NCI-H774 (cell line): ENCODE results near the gene DYNLT4.
"Not testable (repeated sequence)": the region's sequence is repeated elsewhere in the genome, so short reads cannot be mapped to it uniquely, and the experiment has no call there.

ENCODE experiments used
- DNase-seq: peaks from one replicate; lab custom pipeline; 2025; lab: John Stamatoyannopoulos, UW

The DYNLT4 gene, protein sequence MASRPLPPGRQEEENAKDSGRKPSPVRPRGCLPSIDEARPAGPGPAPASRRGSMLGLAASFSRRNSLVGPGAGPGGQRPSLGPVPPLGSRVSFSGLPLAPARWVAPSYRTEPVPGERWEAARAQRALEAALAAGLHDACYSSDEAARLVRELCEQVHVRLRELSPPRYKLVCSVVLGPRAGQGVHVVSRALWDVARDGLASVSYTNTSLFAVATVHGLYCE

DNA sequence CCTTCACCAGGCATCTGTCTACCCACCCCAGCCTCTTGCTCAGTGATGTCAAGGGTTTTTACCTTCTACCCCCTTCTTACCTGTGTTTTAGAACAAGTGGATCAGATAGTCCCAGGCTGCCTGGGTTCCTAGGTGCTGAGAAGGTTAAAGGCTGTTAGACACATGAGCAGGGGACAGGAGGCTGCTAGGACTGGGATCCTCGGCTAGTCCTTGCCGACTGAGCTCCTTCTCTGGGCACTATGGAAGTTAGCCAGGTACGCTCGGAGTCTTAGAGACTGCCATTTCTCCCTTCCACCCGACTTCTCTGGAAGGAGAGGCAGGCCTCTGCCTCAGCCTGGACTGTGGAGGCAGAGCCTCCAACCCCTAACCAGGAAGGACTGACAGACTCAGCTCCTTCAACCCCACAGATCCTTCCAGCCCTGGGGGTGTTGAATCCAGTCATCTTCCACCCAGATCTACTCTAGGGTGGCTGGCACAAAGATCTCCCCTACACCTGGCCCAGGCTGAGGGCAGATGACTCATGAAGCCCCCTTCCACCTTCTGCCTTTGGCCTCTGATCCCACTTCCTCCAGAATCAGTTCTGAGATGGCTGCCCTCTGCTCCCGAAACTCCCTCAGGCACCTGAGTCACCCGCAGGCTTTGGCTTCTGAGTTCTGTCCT lies at the start of gene DYNLT4:
DYNLT4 (minus strand) TSS at position 648 of the 660 bp plus-strand sequence. CDS start 683 bp downstream, outside the sequence.
- DNase-seq = no peak

- no peak for DNase-seq
These were observed 48.6 kb upstream of the DYNLT4 start for GRCh38 chr1:44855742-44856141.

GRCh38 chr1:44854970-44855369 lies 47.8 kb upstream of the DYNLT4 start:
- DNase-seq = no peak

GRCh38 chr1:44853201-44853600 lies 46.0 kb upstream of the DYNLT4 start:
- no peak for DNase-seq

- DNase-seq = no peak
These were observed 44.2 kb upstream of the DYNLT4 start for GRCh38 chr1:44851308-44851707.

DNA sequence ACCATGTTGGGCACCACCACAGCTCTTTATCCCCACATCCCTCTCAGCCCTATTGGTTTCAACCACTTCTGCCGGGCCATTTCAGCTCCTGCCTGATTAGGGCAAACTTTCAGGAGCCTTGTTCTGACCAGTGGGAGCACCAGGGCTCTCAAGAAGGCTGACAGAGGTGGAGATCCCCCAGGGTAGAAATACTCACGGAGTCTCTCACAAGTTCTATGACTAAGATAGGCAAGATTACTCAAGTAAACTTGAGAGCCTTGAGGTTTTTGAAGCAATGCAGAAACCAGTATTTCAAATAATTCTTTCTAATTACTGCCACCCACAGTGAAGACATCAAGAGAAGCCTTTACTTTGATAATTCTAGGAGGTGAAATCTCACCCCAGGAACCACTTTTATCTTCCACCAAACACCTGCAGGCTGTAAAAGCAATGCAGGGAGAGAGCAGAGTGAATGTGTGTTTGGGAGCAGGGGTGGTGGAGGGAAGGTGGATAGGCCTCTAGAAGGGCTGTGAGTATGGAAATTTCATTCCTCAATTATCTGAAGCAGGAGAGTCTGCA lies 42.5 kb upstream of the DYNLT4 start:
- DNase-seq = no peak

DNA sequence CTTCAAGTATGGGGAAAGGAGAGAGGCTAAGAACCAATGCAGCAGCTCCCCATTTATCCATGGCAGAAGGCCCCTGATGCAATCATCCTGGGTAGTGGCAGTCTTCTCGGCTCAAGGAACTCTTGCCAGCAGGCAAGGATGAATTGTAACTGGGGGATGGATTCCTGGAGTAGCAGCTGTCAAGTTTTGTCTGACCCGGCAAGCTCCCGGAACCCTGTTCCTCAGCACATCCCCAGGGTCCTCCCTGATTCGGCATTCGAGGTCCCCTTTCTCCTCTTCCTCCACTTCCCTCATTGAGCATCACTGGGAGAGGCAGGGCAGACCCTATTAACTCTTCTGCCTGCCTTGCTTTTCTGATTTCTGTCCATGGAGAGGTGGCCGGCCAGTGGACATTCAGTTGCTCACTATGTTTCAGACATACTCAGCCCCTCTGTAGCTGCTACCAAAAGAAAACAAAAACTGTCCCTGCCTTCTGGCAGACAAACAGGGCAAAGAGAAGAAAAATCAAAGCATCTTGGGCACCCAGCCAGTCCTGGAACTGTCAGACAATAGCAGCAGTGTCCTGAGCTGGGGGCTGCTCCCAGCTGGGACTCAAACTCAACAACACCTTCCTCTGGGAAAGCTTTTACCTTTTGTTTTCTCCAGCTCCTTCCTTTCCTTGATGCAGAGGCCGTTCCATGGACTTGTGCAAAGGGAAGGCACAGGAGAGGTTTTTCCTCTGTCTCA lies 41.5 kb upstream of the DYNLT4 start:
- no peak for DNase-seq

DNA sequence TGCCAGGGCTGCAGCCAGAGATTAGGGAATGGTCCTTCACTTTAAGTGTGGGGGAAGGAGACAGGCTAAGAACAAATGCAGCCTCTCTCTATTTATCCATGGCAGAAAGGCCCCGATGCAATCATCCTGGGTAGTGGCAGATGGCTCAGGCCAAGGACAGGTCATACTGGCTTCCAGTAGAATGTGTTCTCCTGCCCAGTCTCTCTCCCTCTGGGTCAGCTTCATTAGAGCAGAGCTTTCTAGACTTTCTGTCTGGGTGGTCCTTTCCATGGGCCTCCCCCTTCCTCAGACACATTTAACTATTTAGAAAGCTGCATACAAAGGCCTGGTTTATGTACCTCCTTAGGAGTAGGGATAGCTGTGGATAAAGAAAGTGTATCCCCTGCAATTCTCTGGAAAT lies 40.7 kb upstream of the DYNLT4 start:
- DNase-seq = no peak

- no peak for DNase-seq
These were observed 39.8 kb upstream of the DYNLT4 start for GRCh38 chr1:44846985-44847384.

DNA sequence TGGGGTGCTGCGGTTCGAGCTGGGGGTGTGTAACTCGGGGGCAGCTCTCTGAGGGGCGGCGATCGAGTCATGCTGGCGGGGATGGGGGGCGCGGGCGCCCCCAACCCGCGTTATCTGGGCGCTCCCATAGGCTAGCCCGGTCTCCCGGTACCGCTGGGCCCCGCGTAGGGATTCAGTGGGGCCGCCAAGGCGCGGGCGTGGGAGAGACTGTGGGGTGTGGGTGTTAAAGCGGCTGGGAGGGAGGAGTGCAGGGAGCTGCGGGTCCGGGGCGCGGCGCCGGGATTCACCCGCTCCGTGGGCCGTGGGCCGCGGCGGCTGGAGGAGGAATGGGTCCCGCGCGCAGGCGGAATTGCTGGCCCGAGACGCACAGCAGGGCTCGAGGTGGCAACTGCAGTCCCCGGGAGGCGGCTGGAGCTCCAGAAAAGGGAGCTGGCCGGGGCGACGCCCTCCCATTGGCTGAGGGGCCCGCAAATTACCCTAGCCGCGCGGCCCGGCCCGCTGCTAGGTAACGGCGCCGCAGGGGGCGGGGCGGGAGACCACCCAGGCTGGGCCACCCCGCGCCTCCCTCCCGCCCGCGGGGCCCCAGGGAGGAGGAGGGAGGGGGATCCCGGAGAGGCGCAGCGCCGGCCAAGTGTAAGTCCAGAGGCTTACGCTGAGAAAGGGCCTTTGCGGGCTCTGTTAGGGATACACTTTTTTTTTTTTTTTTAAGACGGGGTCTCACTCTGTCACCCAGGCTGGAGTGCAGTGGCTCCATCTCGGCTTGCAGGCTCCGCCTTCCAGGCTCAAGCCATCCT lies 35.9 kb upstream of the DYNLT4 start, which contains the start of gene PTCH2:
PTCH2 (minus strand) TSS at position 392 of the 794 bp plus-strand sequence; CDS start at position 71, 321 bp downstream.
- peak; percentile 79 for DNase-seq

DNA sequence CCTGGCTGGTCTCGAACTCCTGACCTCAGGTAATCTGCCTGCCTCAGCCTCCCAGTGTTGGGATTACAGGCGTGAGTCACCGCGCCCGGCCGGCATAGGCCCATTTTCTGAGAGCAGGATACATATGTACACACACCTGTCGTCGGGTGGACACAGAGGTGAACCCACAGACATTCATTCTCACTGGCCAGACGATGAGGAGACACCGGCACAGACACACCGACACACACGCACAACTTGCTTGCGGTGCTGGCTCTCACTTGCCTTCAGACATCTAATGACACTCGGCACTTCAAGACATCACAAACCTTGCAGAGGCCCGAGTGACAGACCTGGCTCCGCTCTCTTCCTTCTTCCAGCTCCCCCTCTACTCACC lies 35.3 kb upstream of the DYNLT4 start:
- DNase-seq = peak; percentile 39

DNA sequence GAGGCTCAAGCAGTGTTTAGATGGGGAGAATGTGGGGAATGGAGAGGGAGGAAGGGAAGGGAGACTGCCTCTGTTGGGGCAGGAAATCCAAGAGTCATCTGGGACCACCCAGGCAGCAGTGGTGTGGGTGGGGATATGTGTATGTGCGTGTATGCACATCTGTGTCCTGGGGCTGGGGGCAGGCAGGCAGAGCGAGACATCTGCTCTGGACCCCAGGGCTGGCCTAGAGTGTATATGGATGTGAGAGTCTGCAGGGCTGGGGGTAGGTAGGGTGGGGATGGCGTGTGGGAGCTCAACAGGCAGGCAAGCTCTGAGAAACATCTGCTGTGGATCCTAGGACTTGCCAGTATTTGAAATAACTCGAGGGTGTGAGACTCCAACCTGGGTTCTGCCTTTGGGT lies 32.4 kb upstream of the DYNLT4 start:
- no peak for DNase-seq

DNA sequence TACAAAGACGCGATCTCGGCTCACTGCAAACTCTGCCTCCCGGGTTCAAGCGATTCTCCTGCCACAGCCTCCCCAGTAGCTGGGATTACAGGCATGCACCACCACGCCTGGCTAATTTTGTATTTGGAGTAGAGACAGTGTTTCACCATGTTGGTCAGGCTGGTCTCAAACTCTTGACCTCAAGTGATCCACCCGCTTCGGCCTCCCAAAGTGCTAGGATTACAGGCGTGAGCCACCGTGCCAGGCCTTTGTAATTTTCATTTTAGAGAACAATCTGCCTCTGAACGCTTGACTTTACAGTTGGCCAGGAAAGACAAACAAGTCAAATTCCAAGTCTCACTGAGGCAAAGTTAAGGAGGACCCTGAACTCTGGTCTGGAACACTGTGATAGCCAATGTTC lies 31.1 kb upstream of the DYNLT4 start:
- DNase-seq = not testable (repeated sequence)

GRCh38 chr1:44835738-44836675 lies 28.9 kb upstream of the DYNLT4 start:
- peak; percentile 83 for DNase-seq

GRCh38 chr1:44834328-44834727 lies 27.2 kb upstream of the DYNLT4 start:
- no peak for DNase-seq

DNA sequence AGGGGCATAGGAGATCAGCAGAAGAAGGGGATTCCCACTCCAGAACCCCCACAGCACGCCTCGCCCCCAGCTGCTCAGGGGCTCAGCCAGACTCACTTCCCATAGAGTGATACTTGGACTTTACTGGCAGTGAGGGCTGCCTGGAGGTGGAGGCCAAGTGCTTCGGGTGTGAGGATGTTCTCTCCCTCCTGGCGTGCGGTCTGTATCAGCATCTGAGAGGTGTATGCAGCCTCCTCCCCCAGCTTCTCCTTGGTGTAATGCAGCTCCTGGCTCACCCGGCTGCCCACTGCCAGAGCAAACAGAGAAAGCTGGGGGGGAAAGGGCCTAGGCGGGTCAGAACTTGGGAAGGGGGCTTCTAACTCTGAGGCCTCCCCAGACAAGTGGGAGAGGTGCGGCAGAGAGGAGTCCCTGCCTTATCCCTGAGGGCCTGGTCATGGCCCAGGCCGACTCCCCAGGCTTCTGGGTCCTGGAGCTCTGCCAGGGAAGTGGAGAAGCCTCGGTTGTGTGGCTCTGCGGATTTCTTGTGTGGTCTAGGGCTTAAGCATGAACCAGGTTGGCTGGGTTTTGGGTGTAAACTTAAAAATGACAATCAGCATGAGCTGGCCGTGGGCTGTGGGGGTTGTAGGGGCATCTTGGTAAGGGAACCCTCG lies 25.0 kb upstream of the DYNLT4 start:
- no peak for DNase-seq

DNA sequence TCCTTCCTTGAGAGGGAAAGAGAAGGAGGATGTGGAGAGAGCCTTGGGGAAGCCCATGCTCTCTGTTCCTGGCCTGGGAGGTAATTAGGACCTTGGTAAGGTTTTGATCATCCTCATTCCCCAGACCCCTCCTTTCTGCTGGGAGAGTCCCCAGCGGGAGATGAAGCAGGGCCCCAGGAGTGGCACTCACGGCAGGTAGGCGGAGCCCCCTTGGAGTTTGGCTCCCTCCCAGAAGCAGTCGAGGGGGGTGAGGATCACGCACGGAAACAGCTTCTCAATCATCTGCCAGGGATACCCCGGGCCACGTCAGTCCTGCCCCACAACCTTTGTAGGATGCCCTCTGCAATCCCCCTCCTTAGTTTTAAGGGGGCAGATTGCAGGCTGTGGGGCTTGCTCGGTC lies 24.4 kb upstream of the DYNLT4 start:
- no peak for DNase-seq

GRCh38 chr1:44830900-44831304 lies 23.8 kb upstream of the DYNLT4 start:
- DNase-seq = no peak

- no peak for DNase-seq
These were observed 22.6 kb upstream of the DYNLT4 start for GRCh38 chr1:44829506-44830384.
